Transverse colon (tissue), 4 donors: ENCODE data around the gene RNF13. TPM values are rescaled to one million over a fixed set of nuclear protein-coding genes. Genes with fewer than 3 reads are reported as not detected.
"Not testable (repeated sequence)": the region's sequence is repeated elsewhere in the genome, so short reads cannot be mapped to it uniquely, and the experiment has no call there.

Source experiments
- DNase-seq: peaks from one replicate; pipeline ENCODE4 v3.0.0-alpha.2; 2019
- H3K27ac ChIP-seq, 4 donors: fragments of 200-600 bp; sonication (generic); 2 replicates each; pipeline ENCODE4 v1.5.1; 2016 to 2018; ENCODE audit warnings: inconsistent platforms in 4 of 4
- H3K27me3 ChIP-seq: fragments of 200-600 bp; sonication (generic); 2 replicates; pipeline ENCODE4 v1.5.1; 2017; ENCODE audit warnings: inconsistent platforms
- H3K36me3 ChIP-seq, 4 donors: fragments of 200-600 bp; sonication (generic); 2 replicates each; pipeline ENCODE4 v1.5.1; 2017 to 2019; ENCODE audit warnings: inconsistent platforms in 4 of 4
- H3K4me1 ChIP-seq, 4 donors: fragments of 200-600 bp; sonication (generic); 2 replicates each; pipeline ENCODE4 v1.5.1; 2017 to 2020; ENCODE audit warnings: inconsistent platforms in 4 of 4
- H3K4me3 ChIP-seq, 4 donors: fragments of 200-600 bp; sonication (generic); 1 replicate in 1 of 4; 2 replicates in 3 of 4; pipeline versions ENCODE4 v1.5.1 to v1.6.1; 2017 to 2019; ENCODE audit warnings: inconsistent platforms in 4 of 4
- H3K9me3 ChIP-seq, 2 donors: fragments of 200-600 bp; sonication (generic); 2 replicates each; pipeline ENCODE4 v1.5.1; 2017 to 2019; ENCODE audit warnings: inconsistent platforms in 2 of 2
- CTCF ChIP-seq, 5 experiments: fragments of 200-600 bp in 3 of 5; fragments of 450-650 bp in 2 of 5; sonication (generic) in 3 of 5; IDR thresholded peaks; 1 replicate in 2 of 5; 2 replicates in 3 of 5; pipeline ENCODE4 v1.5.1; 2016 to 2017; ENCODE audit warnings: antibody characterized with exemption in 5 of 5, inconsistent platforms in 3 of 5, mild to moderate bottlenecking in 2 of 5, moderate library complexity in 1 of 5
- EP300 ChIP-seq: sonication (generic); formaldehyde crosslinking; IDR thresholded peaks from one replicate; pipeline ENCODE4 v1.6.1; 2017; ENCODE audit warnings: antibody characterized with exemption, low read depth
- POLR2A ChIP-seq: fragments of 450-650 bp; IDR thresholded peaks from one replicate; pipeline ENCODE4 v1.6.1; 2016; ENCODE audit warnings: antibody characterized with exemption, mild to moderate bottlenecking, moderate library complexity
- POLR2AphosphoS5 ChIP-seq, 3 donors: sonication (generic); formaldehyde crosslinking; IDR thresholded peaks; one replicate each; pipeline ENCODE4 v1.6.1; 2016; ENCODE audit warnings: antibody characterized with exemption in 3 of 3
- WGBS, 2 donors: methylation state at CpG; one replicate each; pipeline ENCODE4 v1.1.5; 2018; ENCODE audit warnings: low coverage in 1 of 2; 5-methylcytosine and 5-hydroxymethylcytosine counted together
- in situ Hi-C, 4 donors: fragments of 200-750 bp; cut with MboI; loops; one replicate each; pipeline versions ENCODE4 v1.15.0 to v1.15.1; 2017; ENCODE audit warnings: low sequenced_read_pairs in 3 of 4, low pct_ligation_motif_present in 1 of 4, low pct_unique_long_range_greater_than_20kb in 1 of 4
- intact Hi-C: fragments of 100-400 bp; cut with DNase I; formaldehyde crosslinking; loops from one replicate; pipeline ENCODE4 v1.15.1; 2023; ENCODE audit warnings: low total_unique reads
- total RNA-seq, 4 donors: library from RNA; depleted of rRNA; stranded (reverse); fragments of >200 nt; gene quantifications; one replicate each; pipeline ENCODE4 v1.1.0, GENCODE V29; 2016

RNF13 gene
- total RNA-seq, 4 donors from 2014 or later, result 18.3 to 68.6 (median 42.8) TPM

GRCh38 chr3:149941186-149941585 is 128.2 kb downstream of the RNF13 start:
- DNase-seq, result no peak
- Histone ChIP-seq H3K9me3 (no peaks in the 10 kb centered on the region), H3K4me1 (peaks cover 0 to 6% (median 2%) of the 10 kb centered on the region in 4 donors), H3K27ac (no peak overlapping the region), H3K4me3 (no peak overlapping the region), H3K36me3 (no peaks in the 10 kb centered on the region), H3K27me3 (no peaks in the 10 kb centered on the region)
- intact Hi-C loops, result no loop called here
- in situ Hi-C loops, result no loop called here
- 90 to 96% methylated on average over 2 of the region's 2 CpGs for WGBS, 2 donors
- TF ChIP-seq POLR2AphosphoS5 (IDR thresholded peaks at IDR 0.05) (no peak), EP300 (no peak), CTCF (IDR thresholded peaks at IDR 0.05) (no peak), POLR2A (no peak)

GRCh38 chr3:149941946-149942345 is 128.9 kb downstream of the RNF13 start:
- Histone ChIP-seq H3K9me3 (no peaks in the 10 kb centered on the region), H3K4me1 (peaks cover 0 to 2% (median under 1%) of the 10 kb centered on the region in 4 donors), H3K27ac (no peak overlapping the region), H3K36me3 (no peaks in the 10 kb centered on the region), H3K27me3 (no peaks in the 10 kb centered on the region), H3K4me3 (no peak overlapping the region)
- intact Hi-C loops, result no loop called here
- TF ChIP-seq POLR2A (no peak), EP300 (no peak), CTCF (IDR thresholded peaks at IDR 0.05) (no peak), POLR2AphosphoS5 (IDR thresholded peaks at IDR 0.05) (no peak)
- in situ Hi-C loops, result no loop called here
- DNase-seq, result no peak
- 95 to 100% methylated on average over 1 of the region's 1 CpG for WGBS, 2 donors

- TF ChIP-seq CTCF (IDR thresholded peaks at IDR 0.05), result no peak
- no peak for TF ChIP-seq POLR2AphosphoS5 (IDR thresholded peaks at IDR 0.05)
- no peak for TF ChIP-seq POLR2A
- TF ChIP-seq EP300, result no peak
- no peak overlapping the region for H3K27ac ChIP-seq
- no peaks in the 10 kb centered on the region for H3K27me3 ChIP-seq
- intact Hi-C loops (no loop called here), in situ Hi-C loops (no loop called here)
- DNase-seq, result no peak
- no peak overlapping the region for H3K4me3 ChIP-seq
- H3K9me3 ChIP-seq, result no peaks in the 10 kb centered on the region
- H3K36me3 ChIP-seq, result no peaks in the 10 kb centered on the region
- H3K4me1 ChIP-seq, result no peaks in the 10 kb centered on the region
Observed at GRCh38 chr3:149942409-149942808, 129.4 kb downstream of the RNF13 start.

- H3K4me3 ChIP-seq, DNase-seq, H3K27me3 ChIP-seq, H3K36me3 ChIP-seq, H3K9me3 ChIP-seq, H3K4me1 ChIP-seq, intact Hi-C loops, H3K27ac ChIP-seq, in situ Hi-C loops: not testable (repeated sequence)
- 96 to 100% methylated on average over 3 of the region's 3 CpGs for WGBS, 2 donors
Observed at GRCh38 chr3:149943966-149944365, 131.0 kb downstream of the RNF13 start.

GRCh38 chr3:149947231-149947630 is 134.2 kb downstream of the RNF13 start:
- 91 to 97% methylated on average over 5 to 7 of the region's 7 CpGs for WGBS, 2 donors
- Histone ChIP-seq H3K27me3 (no peaks in the 10 kb centered on the region), H3K4me1 (no peaks in the 10 kb centered on the region), H3K4me3 (no peak overlapping the region), H3K27ac (no peak overlapping the region), H3K9me3 (no peaks in the 10 kb centered on the region), H3K36me3 (no peaks in the 10 kb centered on the region)
- intact Hi-C loops (no loop called here), in situ Hi-C loops (no loop called here)
- TF ChIP-seq CTCF (IDR thresholded peaks at IDR 0.05) (no peak), POLR2AphosphoS5 (IDR thresholded peaks at IDR 0.05) (no peak), POLR2A (no peak), EP300 (no peak)
- no peak for DNase-seq
